H9 (cell line): ENCODE results near the gene RAD23A. TPM values are rescaled to one million over a fixed set of nuclear protein-coding genes. Genes with fewer than 3 reads are reported as not detected.

ENCODE experiments used
- DNase-seq: peaks from one replicate; pipeline ENCODE4 v3.0.0-alpha.2; 2017
- H2AFZ ChIP-seq: one replicate; pipeline ENCODE4 v1.6.1; 2013; ENCODE audit warnings: mild to moderate bottlenecking, low read length, control low read depth, moderate library complexity
- H2AK5ac ChIP-seq: 2 replicates; pipeline ENCODE4 v1.6.1; 2013; ENCODE audit warnings: low read length, control low read depth, mixed read lengths; ENCODE audit not compliant: insufficient read length
- H2BK120ac ChIP-seq: one replicate; pipeline ENCODE4 v1.6.1; 2013; ENCODE audit warnings: low read depth, mild to moderate bottlenecking, low read length, control low read depth, inconsistent platforms; ENCODE audit not compliant: poor library complexity, severe bottlenecking
- H2BK12ac ChIP-seq: 2 replicates; pipeline ENCODE4 v1.6.1; 2013; ENCODE audit warnings: low read length, control low read depth, mixed read lengths, low read depth; ENCODE audit not compliant: insufficient read length
- H2BK15ac ChIP-seq: 2 replicates; pipeline ENCODE4 v1.6.1; 2013; ENCODE audit warnings: low read depth, low read length, control low read depth
- H2BK20ac ChIP-seq: one replicate; pipeline ENCODE4 v1.6.1; 2013; ENCODE audit warnings: low read depth, mild to moderate bottlenecking, low read length, control low read depth, inconsistent platforms; ENCODE audit not compliant: poor library complexity, severe bottlenecking
- H2BK5ac ChIP-seq: 2 replicates; pipeline ENCODE4 v1.6.1; 2013; ENCODE audit warnings: low read length, control low read depth, mixed read lengths; ENCODE audit not compliant: insufficient read length
- H3K14ac ChIP-seq: 2 replicates; pipeline ENCODE4 v1.6.1; 2013; ENCODE audit warnings: low read length, control low read depth; ENCODE audit not compliant: insufficient read depth
- H3K18ac ChIP-seq: 2 replicates; pipeline ENCODE4 v1.6.1; 2013; ENCODE audit warnings: low read depth, mild to moderate bottlenecking, mixed read lengths, low read length, control low read depth; ENCODE audit not compliant: insufficient read length
- H3K23ac ChIP-seq: 2 replicates; pipeline ENCODE4 v1.6.1; 2013; ENCODE audit warnings: low read length, control low read depth, mixed read lengths, low read depth; ENCODE audit not compliant: insufficient read length
- H3K23me2 ChIP-seq: 2 replicates; pipeline ENCODE4 v1.6.1; 2013; ENCODE audit warnings: low read depth, mild to moderate bottlenecking, mixed read lengths, low read length, control low read depth; ENCODE audit not compliant: insufficient read length, poor library complexity, severe bottlenecking
- H3K27ac ChIP-seq: 2 replicates; pipeline ENCODE4 v1.5.1; 2013; ENCODE audit warnings: low read length, control low read depth, mixed read lengths, low read depth; ENCODE audit not compliant: insufficient read length
- H3K27me3 ChIP-seq: 2 replicates; pipeline ENCODE4 v1.6.1; 2013; ENCODE audit warnings: low read length, control low read depth, inconsistent platforms; ENCODE audit not compliant: insufficient read depth
- H3K4ac ChIP-seq: 2 replicates; pipeline ENCODE4 v1.6.1; 2013; ENCODE audit warnings: low read depth, mild to moderate bottlenecking, control low read depth, inconsistent platforms, low read length, moderate library complexity
- H3K4me1 ChIP-seq: 2 replicates; pipeline ENCODE4 v1.6.1; 2013; ENCODE audit warnings: low read length, control low read depth, inconsistent platforms; ENCODE audit not compliant: insufficient read depth
- H3K4me2 ChIP-seq: 2 replicates; pipeline ENCODE4 v1.6.1; 2013; ENCODE audit warnings: low read length, control low read depth, mixed read lengths; ENCODE audit not compliant: insufficient read length, insufficient read depth
- H3K56ac ChIP-seq: 2 replicates; pipeline ENCODE4 v1.6.1; 2013; ENCODE audit warnings: low read depth, mild to moderate bottlenecking, mixed read lengths, low read length, control low read depth; ENCODE audit not compliant: insufficient read length
- H3K79me1 ChIP-seq: 2 replicates; pipeline ENCODE4 v1.6.1; 2013; ENCODE audit warnings: low read depth, mild to moderate bottlenecking, moderate library complexity, low read length, control low read depth, inconsistent platforms; ENCODE audit not compliant: insufficient read depth, poor library complexity, severe bottlenecking
- H3K79me2 ChIP-seq: 2 replicates; pipeline ENCODE4 v1.6.1; 2013; ENCODE audit warnings: low read length, control low read depth, inconsistent platforms; ENCODE audit not compliant: insufficient read depth
- H3K9ac ChIP-seq: 2 replicates; pipeline ENCODE4 v1.6.1; 2013; ENCODE audit warnings: low read length, control low read depth, mixed read lengths; ENCODE audit not compliant: insufficient read length; ENCODE audit errors: extremely low read depth
- H3K9me3 ChIP-seq: one replicate; pipeline ENCODE4 v1.6.1; 2013; ENCODE audit warnings: low read depth, low read length, inconsistent platforms; ENCODE audit not compliant: control insufficient read depth
- H3T11ph ChIP-seq: one replicate; pipeline ENCODE4 v1.6.1; 2013; ENCODE audit warnings: mild to moderate bottlenecking, low read length, control low read depth, inconsistent platforms
- H4K20me1 ChIP-seq: one replicate; pipeline ENCODE4 v1.6.1; 2013; ENCODE audit not compliant: control insufficient read depth, insufficient read length, insufficient read depth
- H4K5ac ChIP-seq: 2 replicates; pipeline ENCODE4 v1.6.1; 2013; ENCODE audit warnings: low read depth, mild to moderate bottlenecking, mixed read lengths, low read length, control low read depth; ENCODE audit not compliant: insufficient read length
- H4K8ac ChIP-seq: replicated peaks from 2 replicates; pipeline ENCODE4 v1.6.1; 2013; ENCODE audit warnings: low read length, control low read depth, mixed read lengths, low read depth; ENCODE audit not compliant: insufficient read length
- H4K91ac ChIP-seq: 2 replicates; pipeline ENCODE4 v1.6.1; 2013; ENCODE audit warnings: low read depth, mild to moderate bottlenecking, moderate library complexity, mixed read lengths, low read length, control low read depth; ENCODE audit not compliant: insufficient read length
- H3K27ac Mint-ChIP-seq, 3 experiments: 2 replicates in 2 of 3; 3 replicates in 1 of 3; pipeline ENCODE4 v1.8.0; 2020 to 2021; ENCODE audit warnings: mixed read lengths in 3 of 3, mild to moderate bottlenecking in 1 of 3, moderate library complexity in 1 of 3
- H3K27me3 Mint-ChIP-seq: 2 replicates; pipeline ENCODE4 v1.8.0; 2021; ENCODE audit warnings: low read depth, mild to moderate bottlenecking, moderate library complexity, mixed read lengths
- H3K36me3 Mint-ChIP-seq, 3 experiments: 2 replicates in 2 of 3; 3 replicates in 1 of 3; pipeline ENCODE4 v1.8.0; 2020 to 2021; ENCODE audit warnings: low read depth in 3 of 3, mixed read lengths in 3 of 3; ENCODE audit not compliant: insufficient read depth in 1 of 3
- H3K4me1 Mint-ChIP-seq, 2 experiments: 2 replicates each; pipeline ENCODE4 v1.8.0; 2020; ENCODE audit warnings: mixed read lengths in 2 of 2
- H3K4me3 Mint-ChIP-seq, 2 experiments: 2 replicates in 1 of 2; 3 replicates in 1 of 2; pipeline ENCODE4 v1.8.0; 2020 to 2021; ENCODE audit warnings: mild to moderate bottlenecking in 2 of 2, mixed read lengths in 2 of 2, moderate library complexity in 1 of 2
- H3K9me3 Mint-ChIP-seq, 2 experiments: 2 replicates in 1 of 2; 3 replicates in 1 of 2; pipeline ENCODE4 v1.8.0; 2020; ENCODE audit warnings: mild to moderate bottlenecking in 2 of 2, mixed read lengths in 2 of 2, moderate library complexity in 1 of 2
- CTCF ChIP-seq: fragments of 200-600 bp; sonication (generic); conservative IDR thresholded peaks from 3 replicates; pipeline ENCODE4 v1.8.0; 2021; ENCODE audit warnings: antibody characterized with exemption, mild to moderate bottlenecking
- WGBS: extraction: QIAGEN DNeasy Blood & Tissue Kit; methylation state at CpG from one replicate; pipeline ENCODE4 v1.1.7; 2013; ENCODE audit warnings: missing lambda C conversion rate, low lambda C conversion rate, mixed read lengths; ENCODE audit not compliant: insufficient read length; ENCODE audit errors: extremely low coverage; 5-methylcytosine and 5-hydroxymethylcytosine counted together
- total RNA-seq: library from RNA; stranded (reverse); gene quantifications from 2 replicates; pipeline ENCODE4 v1.2.1, GENCODE V29; 2021

The RAD23A gene
- total RNA-seq, 1 experiment from 2014 or later, result 62.2 TPM

GRCh38 chr19:12965812-12966135 is 20.1 kb downstream of the RAD23A start:
- no peak for DNase-seq
- H3K4me2 ChIP-seq, result peak overlapping the region; percentile 46

More at GRCh38 chr19:12965812-12966135, 20.1 kb downstream of the RAD23A start:
- H2BK120ac ChIP-seq, result no peak overlapping the region
- H4K5ac ChIP-seq, result no peak overlapping the region
- no peak overlapping the region for H3K27ac ChIP-seq
- Mint-ChIP-seq H3K27me3 (peaks cover 16% of the 10 kb centered on the region), H3K27ac (peak overlapping the region; percentile 13 to 80 (median 65); a peak in 2 of 7 replicates), H3K36me3 (no peaks in the 10 kb centered on the region; a peak in 1 of 7 replicates), H3K4me1 (peaks cover 0 to 12% of the 10 kb centered on the region in 2 experiments; a peak in 3 of 4 replicates), H3K9me3 (peaks cover 1 to 4% of the 10 kb centered on the region in 2 experiments; a peak in 4 of 5 replicates), H3K4me3 (peak overlapping the region; percentile 51 to 76)
- H3K14ac ChIP-seq, result no peak overlapping the region
- no peaks in the 10 kb centered on the region for H3K79me2 ChIP-seq
- no peak overlapping the region for H3K4ac ChIP-seq
- H4K8ac ChIP-seq, result no peak overlapping the region
- H2BK12ac ChIP-seq, result no peak overlapping the region
- no peak overlapping the region for H3K23ac ChIP-seq
- H2BK20ac ChIP-seq, result no peak overlapping the region
- no peak overlapping the region for H2BK5ac ChIP-seq
- no CpG with 5 or more reads among the region's 8 CpGs for WGBS
- H2BK15ac ChIP-seq, result no peak overlapping the region
- TF ChIP-seq CTCF, result no peak
- no peaks in the 10 kb centered on the region for H4K20me1 ChIP-seq
- no peak overlapping the region for H3K9ac ChIP-seq
- no peak overlapping the region for H3K56ac ChIP-seq
- H3T11ph ChIP-seq, result no peak overlapping the region
- H3K27me3 ChIP-seq, result no peaks in the 10 kb centered on the region
- no peaks in the 10 kb centered on the region for H3K9me3 ChIP-seq
- no peak overlapping the region for H2AFZ ChIP-seq
- no peak overlapping the region for H3K18ac ChIP-seq
- no peaks in the 10 kb centered on the region for H3K4me1 ChIP-seq
- no peak overlapping the region for H2AK5ac ChIP-seq
- no peaks in the 10 kb centered on the region for H3K79me1 ChIP-seq
- no peaks in the 10 kb centered on the region for H3K23me2 ChIP-seq
- no peak overlapping the region for H4K91ac ChIP-seq
